Endothelial cell of umbilical vein (primary cell): ENCODE results near the gene SLC28A1. TPM values are rescaled to one million over a fixed set of nuclear protein-coding genes. Genes with fewer than 3 reads are reported as not detected.

Source experiments
- BruUV-seq: library from RNA; stranded (reverse); fragments of 400-500 nt; replicated peaks from 2 replicates; lab custom pipeline; 2021; lab: Mats Ljungman, UMichigan
- CTCF ChIA-PET: fragments of 300-600, 350-600 bp; sonication (Branson Sonifier 250); formaldehyde crosslinking; loops from one replicate; lab custom pipeline; 2021; ENCODE audit warnings: antibody characterized with exemption, inconsistent platforms; lab: Charles Lee
- POLR2A ChIA-PET: fragments of 300-600, 350-600 bp; sonication (Branson Sonifier 250); formaldehyde crosslinking; loops from one replicate; lab custom pipeline; 2021; ENCODE audit warnings: antibody characterized with exemption, inconsistent platforms; lab: Charles Lee
- DNase-seq: peaks from one replicate; pipeline ENCODE4 v3.0.0-alpha.2; 2011; ENCODE audit warnings: low read depth, low spot score
- FAIRE-seq: peaks from 2 replicates; lab custom pipeline; 2011; peaks lifted over from hg19 to GRCh38; lab: Jason Lieb, UNC
- H2AFZ ChIP-seq: 2 replicates; pipeline ENCODE4 v1.6.0; 2012; ENCODE audit warnings: low read depth, low read length, control low read depth, inconsistent platforms
- H3K27ac ChIP-seq: 2 replicates; pipeline ENCODE4 v1.5.1; 2011; ENCODE audit warnings: low read depth, mild to moderate bottlenecking, control low read depth, low read length, moderate library complexity; ENCODE audit not compliant: insufficient read depth
- H3K27me3 ChIP-seq, 2 experiments: 2 replicates each; pipeline versions ENCODE4 v1.6.0 to v1.6.1; 2011; ENCODE audit warnings: low read length in 2 of 2, mixed read lengths in 1 of 2; ENCODE audit not compliant: control insufficient read depth in 2 of 2, insufficient read depth in 2 of 2
- H3K36me3 ChIP-seq, 2 experiments: 2 replicates in 1 of 2; 3 replicates in 1 of 2; pipeline ENCODE4 v1.5.1; 2011; ENCODE audit warnings: low read length in 2 of 2, mild to moderate bottlenecking in 1 of 2, moderate library complexity in 1 of 2; ENCODE audit not compliant: control insufficient read depth in 2 of 2, insufficient read depth in 2 of 2; ENCODE audit errors: extremely low read depth in 1 of 2
- H3K4me1 ChIP-seq: 3 replicates; pipeline ENCODE4 v1.5.1; 2011; ENCODE audit warnings: mild to moderate bottlenecking, low read length; ENCODE audit not compliant: control insufficient read depth, insufficient read depth; ENCODE audit errors: extremely low read depth
- H3K4me2 ChIP-seq: 2 replicates; pipeline ENCODE4 v1.6.1; 2011; ENCODE audit warnings: low read length, control low read depth, mixed read lengths; ENCODE audit not compliant: insufficient read depth
- H3K4me3 ChIP-seq, 3 experiments: fragments of 200-600 bp in 1 of 3; sonication (generic), shearing (Covaris generic) in 1 of 3; replicated peaks in 1 of 3; 2 replicates each; pipeline ENCODE4 v1.5.1; 2011 to 2016; ENCODE audit warnings: control low read depth in 3 of 3, low read length in 3 of 3, mild to moderate bottlenecking in 2 of 3, inconsistent platforms in 1 of 3, low read depth in 1 of 3, moderate library complexity in 1 of 3; ENCODE audit not compliant: insufficient read depth in 1 of 3
- H3K79me2 ChIP-seq: 2 replicates; pipeline ENCODE4 v1.6.0; 2012; ENCODE audit warnings: low read length, inconsistent platforms; ENCODE audit not compliant: control insufficient read depth, insufficient read depth
- H3K9ac ChIP-seq: replicated peaks from 2 replicates; pipeline ENCODE3; 2011; ENCODE audit warnings: low read length, control low read depth; ENCODE audit not compliant: insufficient read depth; ENCODE audit errors: extremely low read depth
- H3K9me1 ChIP-seq: replicated peaks from 3 replicates; pipeline ENCODE4 v1.6.0; 2011; ENCODE audit warnings: mild to moderate bottlenecking, low read length; ENCODE audit not compliant: control insufficient read depth, insufficient read depth; ENCODE audit errors: extremely low read depth
- H3K9me3 ChIP-seq: replicated peaks from 2 replicates; pipeline ENCODE4 v1.5.1; 2012; ENCODE audit warnings: low read length, inconsistent platforms; ENCODE audit not compliant: control insufficient read depth, insufficient read depth
- H4K20me1 ChIP-seq: replicated peaks from 2 replicates; pipeline ENCODE3; 2011; ENCODE audit warnings: mild to moderate bottlenecking, low read length; ENCODE audit not compliant: control insufficient read depth, insufficient read depth; ENCODE audit errors: extremely low read depth
- EZH2 ChIP-seq: IDR thresholded peaks from 2 replicates; pipeline ENCODE4 v1.6.1; 2012; ENCODE audit warnings: borderline replicate concordance, low read depth, mild to moderate bottlenecking, moderate library complexity, low read length, inconsistent platforms; ENCODE audit not compliant: severe bottlenecking
- FOS ChIP-seq: IDR thresholded peaks from 2 replicates; pipeline ENCODE4 v1.6.1; 2011; ENCODE audit warnings: mild to moderate bottlenecking, low read length, moderate library complexity, borderline replicate concordance; ENCODE audit not compliant: insufficient read depth
- GATA2 ChIP-seq: IDR thresholded peaks from 2 replicates; pipeline ENCODE4 v1.7.0; 2011; ENCODE audit warnings: low read depth, mild to moderate bottlenecking, moderate library complexity, mixed read lengths, low read length; ENCODE audit not compliant: insufficient read length, insufficient read depth
- JUN ChIP-seq: IDR thresholded peaks from 2 replicates; pipeline ENCODE4 v1.6.1; 2011; ENCODE audit warnings: borderline replicate concordance, low read depth; ENCODE audit not compliant: insufficient read length, insufficient read depth
- MYC ChIP-seq: IDR thresholded peaks from one replicate; pipeline ENCODE4 v1.6.1; 2011; ENCODE audit warnings: mild to moderate bottlenecking, low read depth, low read length
- POLR2A ChIP-seq: IDR thresholded peaks from 2 replicates; pipeline ENCODE4 v1.6.1; 2012; ENCODE audit warnings: low read depth, mild to moderate bottlenecking, control low read depth, low read length
- POLR2AphosphoS5 ChIP-seq: IDR thresholded peaks from 2 replicates; pipeline ENCODE4 v1.6.1; 2012; ENCODE audit warnings: low read depth, mild to moderate bottlenecking, control low read depth, low read length, moderate library complexity; ENCODE audit not compliant: insufficient read depth
- dilution Hi-C: fragments of 300-500 bp; cut with MboI; formaldehyde crosslinking; loops from one replicate; pipeline ENCODE4 v1.15.0; 2019; ENCODE audit warnings: low sequenced_read_pairs; ENCODE audit not compliant: extremely low pct_ligation_motif_present
- intact Hi-C: fragments of 100-400 bp; cut with micrococcal nuclease; formaldehyde crosslinking; loops from one replicate; pipeline ENCODE4 v1.10.0; 2022
- polyA plus RNA-seq, 4 experiments: library from polyadenylated mRNA; depleted of rRNA in 3 of 4; stranded (reverse) in 3 of 4; unstranded in 1 of 4; fragments of >200 nt; gene quantifications; 2 replicates each; pipeline versions ENCODE4 v1.2.1 to v1.2.3, GENCODE V29; 2011 to 2012; ENCODE audit warnings: missing spikeins in 1 of 4
- total RNA-seq: library from RNA; stranded (reverse); gene quantifications from 2 replicates; pipeline ENCODE4 v1.2.3, GENCODE V29; 2021
- TF ChIP-seq, protein P1 (sequence below): IDR thresholded peaks from 2 replicates; pipeline ENCODE4 v1.6.1; 2011; ENCODE audit not compliant: insufficient read depth, insufficient read length
- TF ChIP-seq, protein P2 (sequence below), 2 donors: IDR thresholded peaks; 1 replicate in 1 of 2; 2 replicates in 1 of 2; pipeline ENCODE4 v1.5.1; 2011; ENCODE audit warnings: low read length in 2 of 2, mild to moderate bottlenecking in 2 of 2, moderate library complexity in 2 of 2, control low read depth in 1 of 2, inconsistent platforms in 1 of 2, low read depth in 1 of 2; ENCODE audit not compliant: insufficient read depth in 1 of 2; ENCODE audit errors: extremely low read depth in 1 of 2

The SLC28A1 gene
- total and polyA plus RNA-seq, 2 donors (not counting 3 experiments of a cell fraction or from before 2014, with no cell fraction given), result not detected

- no TSS peak for BruUV-seq
- Histone ChIP-seq H3K9ac (no peak overlapping the region), H3K36me3 (peaks cover 0 to 33% of the 10 kb centered on the region in 2 experiments), H3K4me2 (no peak overlapping the region), H3K4me1 (no peaks in the 10 kb centered on the region), H3K79me2 (no peaks in the 10 kb centered on the region), H3K9me1 (no peaks in the 10 kb centered on the region), H3K4me3 (no peak overlapping the region), H3K9me3 (no peaks in the 10 kb centered on the region), H3K27ac (no peak overlapping the region), H2AFZ (no peak overlapping the region), H3K27me3 (no peaks in the 10 kb centered on the region), H4K20me1 (no peaks in the 10 kb centered on the region)
- dilution Hi-C loops (no loop called here), intact Hi-C loops (no loop called here)
- TF ChIP-seq, protein P1, sequence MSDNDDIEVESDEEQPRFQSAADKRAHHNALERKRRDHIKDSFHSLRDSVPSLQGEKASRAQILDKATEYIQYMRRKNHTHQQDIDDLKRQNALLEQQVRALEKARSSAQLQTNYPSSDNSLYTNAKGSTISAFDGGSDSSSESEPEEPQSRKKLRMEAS, result no peak
- no peak for TF ChIP-seq FOS
- no peak for TF ChIP-seq GATA2
- TF ChIP-seq MYC, result no peak
- no peak for TF ChIP-seq EZH2
- TF ChIP-seq, protein P2, sequence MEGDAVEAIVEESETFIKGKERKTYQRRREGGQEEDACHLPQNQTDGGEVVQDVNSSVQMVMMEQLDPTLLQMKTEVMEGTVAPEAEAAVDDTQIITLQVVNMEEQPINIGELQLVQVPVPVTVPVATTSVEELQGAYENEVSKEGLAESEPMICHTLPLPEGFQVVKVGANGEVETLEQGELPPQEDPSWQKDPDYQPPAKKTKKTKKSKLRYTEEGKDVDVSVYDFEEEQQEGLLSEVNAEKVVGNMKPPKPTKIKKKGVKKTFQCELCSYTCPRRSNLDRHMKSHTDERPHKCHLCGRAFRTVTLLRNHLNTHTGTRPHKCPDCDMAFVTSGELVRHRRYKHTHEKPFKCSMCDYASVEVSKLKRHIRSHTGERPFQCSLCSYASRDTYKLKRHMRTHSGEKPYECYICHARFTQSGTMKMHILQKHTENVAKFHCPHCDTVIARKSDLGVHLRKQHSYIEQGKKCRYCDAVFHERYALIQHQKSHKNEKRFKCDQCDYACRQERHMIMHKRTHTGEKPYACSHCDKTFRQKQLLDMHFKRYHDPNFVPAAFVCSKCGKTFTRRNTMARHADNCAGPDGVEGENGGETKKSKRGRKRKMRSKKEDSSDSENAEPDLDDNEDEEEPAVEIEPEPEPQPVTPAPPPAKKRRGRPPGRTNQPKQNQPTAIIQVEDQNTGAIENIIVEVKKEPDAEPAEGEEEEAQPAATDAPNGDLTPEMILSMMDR (IDR thresholded peaks at IDR 0.05; ENCODE audit: extremely low read depth in 1 of 2, insufficient read depth in 1 of 2, low read depth in 1 of 2, low read length in 2 of 2), result no peak
- TF ChIP-seq POLR2A, result no peak
- TF ChIP-seq POLR2AphosphoS5, result no peak
- TF ChIP-seq JUN, result no peak
- ChIA-PET CTCF (no interaction called here), POLR2A (no interaction called here)
- FAIRE-seq (no peak), DNase-seq (no peak)
Observed at GRCh38 chr15:84857418-84858004, 27.0 kb upstream of the SLC28A1 start.
